Renal pelvis (tissue), 4 donors: ENCODE measurements around the gene SBF1. TPM values are rescaled to one million over a fixed set of nuclear protein-coding genes. Genes with fewer than 3 reads are reported as not detected.
"Not testable (repeated sequence)": the region's sequence is repeated elsewhere in the genome, so short reads cannot be mapped to it uniquely, and the experiment has no call there.

Experiments used
- DNase-seq: peaks from one replicate; pipeline ENCODE4 v3.0.0-alpha.2; 2013
- polyA plus RNA-seq, 3 donors: library from polyadenylated mRNA; unstranded; fragments of 120-200 nt; gene quantifications; one replicate each; pipeline ENCODE4 v1.2.1, GENCODE V29; 2013; ENCODE audit not compliant: insufficient read length in 3 of 3

SBF1 gene
- polyA plus RNA-seq, 3 donors: 42.2 to 51.0 (median 42.9) TPM

DNA sequence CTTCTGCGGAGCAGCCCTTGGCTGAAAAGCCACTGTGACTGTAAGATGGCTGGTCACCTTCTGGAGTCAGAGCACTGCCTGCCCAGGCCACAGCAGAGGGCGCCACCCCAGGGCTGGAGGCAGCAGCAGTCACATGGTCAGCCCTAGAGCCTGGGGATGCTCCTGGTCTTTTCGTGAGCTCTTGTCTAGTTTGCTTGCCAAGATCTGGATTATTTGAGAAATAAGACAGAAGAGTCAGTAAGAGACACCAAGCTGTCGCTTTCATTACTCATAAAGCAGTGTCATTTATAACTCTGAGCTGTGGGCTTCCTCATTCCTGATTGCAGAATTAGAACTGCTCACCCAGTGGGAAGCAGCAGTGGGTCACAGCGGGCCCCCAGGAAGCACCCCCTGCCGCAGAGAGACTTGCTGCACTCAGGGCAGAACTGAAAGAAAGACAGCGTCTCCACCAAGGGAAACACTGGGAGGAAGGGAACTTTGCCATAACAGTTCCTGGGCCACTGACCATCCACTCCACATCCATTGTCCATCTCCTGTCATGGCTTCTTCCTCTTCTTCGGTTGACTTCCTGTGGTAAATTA is 75.0 kb downstream of the SBF1 start:
- no peak for DNase-seq

GRCh38 chr22:50398831-50399648 is 75.8 kb downstream of the SBF1 start:
- no peak for DNase-seq

DNA sequence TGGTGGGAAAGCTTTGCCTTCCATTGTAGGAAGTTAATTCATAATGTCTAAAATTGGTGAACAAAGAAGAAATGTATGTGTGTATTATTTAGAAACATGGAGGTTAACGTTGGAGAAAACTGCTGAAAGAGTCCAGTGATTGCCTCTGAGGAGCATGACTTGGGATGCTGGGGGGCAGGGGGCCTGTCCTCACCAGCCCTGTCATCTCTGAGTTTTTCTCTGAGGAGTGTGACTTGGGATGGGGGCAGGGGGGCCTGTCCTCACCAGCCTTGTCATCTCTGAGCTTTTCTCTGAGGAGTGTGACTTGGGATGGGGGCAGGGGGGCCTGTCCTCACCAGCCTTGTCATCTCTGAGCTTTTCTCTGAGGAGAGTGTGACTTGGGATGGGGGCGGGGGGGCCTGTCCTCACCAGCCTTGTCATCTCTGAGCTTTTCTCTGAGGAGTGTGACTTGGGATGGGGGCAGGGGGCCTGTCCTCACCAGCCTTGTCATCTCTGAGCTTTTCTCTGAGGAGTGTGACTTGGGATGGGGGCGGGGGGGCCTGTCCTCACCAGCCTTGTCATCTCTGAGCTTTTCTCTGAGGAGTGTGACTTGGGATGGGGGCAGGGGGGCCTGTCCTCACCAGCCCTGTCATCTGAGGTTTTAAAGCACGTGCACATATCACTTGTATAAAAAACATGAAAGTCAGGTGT is 77.3 kb downstream of the SBF1 start:
- DNase-seq: not testable (repeated sequence)

- DNase-seq: peak; percentile 46
Observed at GRCh38 chr22:50396751-50397370, 78.0 kb downstream of the SBF1 start.

Other genes starting within 250 kb of the SBF1 start
- 10 to 100 TPM; 37.9 to 49.9 (median 48.1) TPM for gene TUBGCP6, start 230.0 kb downstream of the SBF1 start, polyA plus RNA-seq
- 10 to 100 TPM; 25.6 to 29.8 (median 26.7) TPM for gene HDAC10, start 223.8 kb downstream of the SBF1 start, polyA plus RNA-seq
- 10 to 100 TPM; 16.7 to 17.7 (median 17.2) TPM for gene MAPK12, start 213.4 kb downstream of the SBF1 start, polyA plus RNA-seq
- gene MAPK11, start 204.7 kb downstream of the SBF1 start, polyA plus RNA-seq: 10 to 100 TPM in 1 of 3 donors, 1 to 10 TPM in 2; 8.3 to 10.2 (median 9.7) TPM
- 100 to 1,000 TPM; 249 to 261 (median 258) TPM for gene PLXNB2, start 167.4 kb downstream of the SBF1 start, polyA plus RNA-seq
- 10 to 100 TPM; 13.9 to 18.7 (median 18.5) TPM for gene DENND6B, start 148.0 kb downstream of the SBF1 start, polyA plus RNA-seq
- gene PPP6R2, start 131.7 kb downstream of the SBF1 start, polyA plus RNA-seq: 10 to 100 TPM; 46.5 to 54.7 (median 50.5) TPM
- gene ADM2, start 6.5 kb upstream of the SBF1 start, polyA plus RNA-seq: 1 to 10 TPM; 4.4 to 6.0 (median 5.7) TPM
- gene MIOX, start 11.8 kb upstream of the SBF1 start, polyA plus RNA-seq: 1 to 10 TPM; 3.3 to 6.6 (median 4.2) TPM
- gene LMF2, start 32.7 kb upstream of the SBF1 start, polyA plus RNA-seq: 10 to 100 TPM; 47.3 to 61.5 (median 60.5) TPM
- gene NCAPH2, start 33.2 kb upstream of the SBF1 start, polyA plus RNA-seq: 10 to 100 TPM; 48.3 to 57.4 (median 56.6) TPM
- 1 to 10 TPM in 2 of 3 donors, not detected in 1; 5.4 to 6.7 TPM for gene SCO2, start 50.6 kb upstream of the SBF1 start, polyA plus RNA-seq
- gene TYMP, start 55.0 kb upstream of the SBF1 start, polyA plus RNA-seq: 1 to 10 TPM; 1.4 to 2.2 (median 2.0) TPM
- under 1 TPM in 2 of 3 donors, not detected in 1; 0.04 to 0.30 TPM for gene KLHDC7B, start 70.9 kb upstream of the SBF1 start, polyA plus RNA-seq
- under 1 TPM in 1 of 3 donors, not detected in 2; 0.58 TPM for gene SYCE3, start 87.9 kb upstream of the SBF1 start, polyA plus RNA-seq
- 10 to 100 TPM; 16.8 to 18.3 (median 17.1) TPM for gene CPT1B, start 103.4 kb upstream of the SBF1 start, polyA plus RNA-seq
- gene CHKB, start 107.8 kb upstream of the SBF1 start, polyA plus RNA-seq: 100 to 1,000 TPM in 2 of 3 donors, 10 to 100 TPM in 1; 74.5 to 109 (median 105) TPM
- 1 to 10 TPM in 2 of 3 donors, under 1 TPM in 1; 0.76 to 1.1 (median 1.0) TPM for gene MAPK8IP2, start 125.8 kb upstream of the SBF1 start, polyA plus RNA-seq
- 10 to 100 TPM; 15.3 to 23.7 (median 20.4) TPM for gene ARSA, start 153.1 kb upstream of the SBF1 start, polyA plus RNA-seq
- 10 to 100 TPM; 19.1 to 27.2 (median 19.6) TPM for gene SHANK3, start 197.8 kb upstream of the SBF1 start, polyA plus RNA-seq